Measurements from ENCODE around the gene KIF5A. TPM values are rescaled to one million over a fixed set of nuclear protein-coding genes. Genes with fewer than 3 reads are reported as not detected.

The KIF5A gene
- total and polyA plus RNA-seq, 2 of the 13 experiments (the other 11 are each of a cell fraction or from before 2014, with no cell fraction given) = 1.6 to 11.9 TPM

DNA sequence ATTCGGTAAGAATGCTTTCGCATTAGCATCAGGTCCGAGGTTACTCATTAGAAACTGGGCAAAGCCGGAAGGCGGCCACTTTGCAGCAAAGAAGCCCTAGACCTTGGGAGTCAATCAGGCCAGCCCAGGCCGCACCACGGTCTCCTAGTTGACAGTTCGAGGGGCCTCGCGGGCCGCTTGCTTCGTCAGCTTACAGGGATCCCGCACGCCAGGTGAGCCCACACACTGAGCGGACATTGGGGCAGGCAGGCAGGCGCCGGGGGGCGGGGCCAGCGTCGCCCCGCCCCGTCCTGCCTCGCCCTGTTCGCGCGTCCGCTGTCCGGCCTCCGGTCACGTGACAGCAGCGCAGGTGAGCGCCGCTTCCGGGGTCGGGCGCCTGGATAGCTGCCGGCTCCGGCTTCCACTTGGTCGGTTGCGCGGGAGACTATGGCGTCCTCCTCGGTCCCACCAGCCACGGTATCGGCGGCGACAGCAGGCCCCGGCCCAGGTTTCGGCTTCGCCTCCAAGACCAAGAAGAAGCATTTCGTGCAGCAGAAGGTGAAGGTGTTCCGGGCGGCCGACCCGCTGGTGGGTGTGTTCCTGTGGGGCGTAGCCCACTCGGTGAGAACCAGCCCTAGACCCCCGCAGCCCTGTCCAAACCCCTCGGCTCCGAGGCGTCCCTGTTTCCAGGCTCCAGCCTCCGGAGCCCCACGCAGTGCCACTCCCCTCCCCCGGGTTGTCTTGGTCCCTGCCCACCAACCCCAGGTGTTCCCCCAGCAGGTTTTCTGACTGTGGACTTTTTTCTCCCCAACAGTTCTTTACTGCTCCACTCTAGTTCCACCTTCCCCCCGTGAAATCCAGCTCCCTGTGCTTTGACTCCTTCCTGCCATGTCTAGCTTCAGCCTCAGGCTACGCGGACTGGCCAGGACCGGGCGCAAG is 41.3 kb downstream of the KIF5A start, which contains the start of gene PIP4K2C (continued):
- TF ChIP-seq, protein P1, sequence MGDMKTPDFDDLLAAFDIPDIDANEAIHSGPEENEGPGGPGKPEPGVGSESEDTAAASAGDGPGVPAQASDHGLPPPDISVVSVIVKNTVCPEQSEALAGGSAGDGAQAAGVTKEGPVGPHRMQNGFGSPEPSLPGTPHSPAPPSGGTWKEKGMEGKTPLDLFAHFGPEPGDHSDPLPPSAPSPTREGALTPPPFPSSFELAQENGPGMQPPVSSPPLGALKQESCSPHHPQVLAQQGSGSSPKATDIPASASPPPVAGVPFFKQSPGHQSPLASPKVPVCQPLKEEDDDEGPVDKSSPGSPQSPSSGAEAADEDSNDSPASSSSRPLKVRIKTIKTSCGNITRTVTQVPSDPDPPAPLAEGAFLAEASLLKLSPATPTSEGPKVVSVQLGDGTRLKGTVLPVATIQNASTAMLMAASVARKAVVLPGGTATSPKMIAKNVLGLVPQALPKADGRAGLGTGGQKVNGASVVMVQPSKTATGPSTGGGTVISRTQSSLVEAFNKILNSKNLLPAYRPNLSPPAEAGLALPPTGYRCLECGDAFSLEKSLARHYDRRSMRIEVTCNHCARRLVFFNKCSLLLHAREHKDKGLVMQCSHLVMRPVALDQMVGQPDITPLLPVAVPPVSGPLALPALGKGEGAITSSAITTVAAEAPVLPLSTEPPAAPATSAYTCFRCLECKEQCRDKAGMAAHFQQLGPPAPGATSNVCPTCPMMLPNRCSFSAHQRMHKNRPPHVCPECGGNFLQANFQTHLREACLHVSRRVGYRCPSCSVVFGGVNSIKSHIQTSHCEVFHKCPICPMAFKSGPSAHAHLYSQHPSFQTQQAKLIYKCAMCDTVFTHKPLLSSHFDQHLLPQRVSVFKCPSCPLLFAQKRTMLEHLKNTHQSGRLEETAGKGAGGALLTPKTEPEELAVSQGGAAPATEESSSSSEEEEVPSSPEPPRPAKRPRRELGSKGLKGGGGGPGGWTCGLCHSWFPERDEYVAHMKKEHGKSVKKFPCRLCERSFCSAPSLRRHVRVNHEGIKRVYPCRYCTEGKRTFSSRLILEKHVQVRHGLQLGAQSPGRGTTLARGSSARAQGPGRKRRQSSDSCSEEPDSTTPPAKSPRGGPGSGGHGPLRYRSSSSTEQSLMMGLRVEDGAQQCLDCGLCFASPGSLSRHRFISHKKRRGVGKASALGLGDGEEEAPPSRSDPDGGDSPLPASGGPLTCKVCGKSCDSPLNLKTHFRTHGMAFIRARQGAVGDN (CRISPR knock-in tag; IDR thresholded peaks at IDR 0.05) = peak; percentile 93
- TF ChIP-seq MAFG (CRISPR knock-in tag; IDR thresholded peaks at IDR 0.05) = no peak
- TF ChIP-seq SAFB2 (CRISPR knock-in tag; IDR thresholded peaks at IDR 0.05; ENCODE audit: borderline replicate concordance, low read depth) = no peak; the same call in 1 of the 2 replicates
- TF ChIP-seq PHF20 (CRISPR knock-in tag; IDR thresholded peaks at IDR 0.05) = peak; percentile 83
- TF ChIP-seq THYN1 (CRISPR knock-in tag; IDR thresholded peaks at IDR 0.05; ENCODE audit: borderline replicate concordance, low read depth) = no peak
- no peak for TF ChIP-seq ZSCAN25 (CRISPR knock-in tag; IDR thresholded peaks at IDR 0.05)
- TF ChIP-seq HDAC6 (IDR thresholded peaks at IDR 0.05; ENCODE audit: low read depth, low read length) = no peak
- no peak for TF ChIP-seq RELA (CRISPR knock-in tag; IDR thresholded peaks at IDR 0.05)
- TF ChIP-seq POLR2A (IDR thresholded peaks at IDR 0.05; ENCODE audit: insufficient read depth in 1 of 2, low read depth in 2 of 2, low read length in 2 of 2) = peak; percentile 58 to 73; a peak in 3 of 4 replicates
- no peak for TF ChIP-seq SIN3B (IDR thresholded peaks at IDR 0.05; ENCODE audit: low read length)
- TF ChIP-seq, protein P2, sequence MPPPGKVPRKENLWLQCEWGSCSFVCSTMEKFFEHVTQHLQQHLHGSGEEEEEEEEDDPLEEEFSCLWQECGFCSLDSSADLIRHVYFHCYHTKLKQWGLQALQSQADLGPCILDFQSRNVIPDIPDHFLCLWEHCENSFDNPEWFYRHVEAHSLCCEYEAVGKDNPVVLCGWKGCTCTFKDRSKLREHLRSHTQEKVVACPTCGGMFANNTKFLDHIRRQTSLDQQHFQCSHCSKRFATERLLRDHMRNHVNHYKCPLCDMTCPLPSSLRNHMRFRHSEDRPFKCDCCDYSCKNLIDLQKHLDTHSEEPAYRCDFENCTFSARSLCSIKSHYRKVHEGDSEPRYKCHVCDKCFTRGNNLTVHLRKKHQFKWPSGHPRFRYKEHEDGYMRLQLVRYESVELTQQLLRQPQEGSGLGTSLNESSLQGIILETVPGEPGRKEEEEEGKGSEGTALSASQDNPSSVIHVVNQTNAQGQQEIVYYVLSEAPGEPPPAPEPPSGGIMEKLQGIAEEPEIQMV (CRISPR knock-in tag; IDR thresholded peaks at IDR 0.05; ENCODE audit: low read depth) = peak; percentile 95
- no peak; the same call in 1 of the 2 replicates for TF ChIP-seq KDM4B (CRISPR knock-in tag; IDR thresholded peaks at IDR 0.05)
- TF ChIP-seq, protein P3, sequence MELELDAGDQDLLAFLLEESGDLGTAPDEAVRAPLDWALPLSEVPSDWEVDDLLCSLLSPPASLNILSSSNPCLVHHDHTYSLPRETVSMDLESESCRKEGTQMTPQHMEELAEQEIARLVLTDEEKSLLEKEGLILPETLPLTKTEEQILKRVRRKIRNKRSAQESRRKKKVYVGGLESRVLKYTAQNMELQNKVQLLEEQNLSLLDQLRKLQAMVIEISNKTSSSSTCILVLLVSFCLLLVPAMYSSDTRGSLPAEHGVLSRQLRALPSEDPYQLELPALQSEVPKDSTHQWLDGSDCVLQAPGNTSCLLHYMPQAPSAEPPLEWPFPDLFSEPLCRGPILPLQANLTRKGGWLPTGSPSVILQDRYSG (CRISPR knock-in tag; IDR thresholded peaks at IDR 0.05) = no peak
- TF ChIP-seq EHMT2 (IDR thresholded peaks at IDR 0.05; ENCODE audit: borderline replicate concordance, low read depth, low read length) = no peak
- no peak for TF ChIP-seq ZNF878 (CRISPR knock-in tag; IDR thresholded peaks at IDR 0.05)
- no peak for TF ChIP-seq ZNF781 (CRISPR knock-in tag; IDR thresholded peaks at IDR 0.05; ENCODE audit: borderline replicate concordance, not compliant biosample characterization)
- no peak for TF ChIP-seq ISL2 (CRISPR knock-in tag; IDR thresholded peaks at IDR 0.05)
- TF ChIP-seq ZNF761 (CRISPR knock-in tag; conservative IDR thresholded peaks at IDR 0.05) = 0 out of 2 replicates have a peak, but pooled peaks have one; percentile 54
- TF ChIP-seq FIP1L1 (IDR thresholded peaks at IDR 0.05; ENCODE audit: borderline replicate concordance, insufficient read depth, low read depth, low read length) = no peak
- no peak for TF ChIP-seq SUZ12 (IDR thresholded peaks at IDR 0.05; ENCODE audit: low read depth, low read length)
- no peak for TF ChIP-seq ZNF333 (CRISPR knock-in tag; IDR thresholded peaks at IDR 0.05; ENCODE audit: borderline replicate concordance)
- TF ChIP-seq KAT8 (CRISPR knock-in tag; IDR thresholded peaks at IDR 0.05) = peak; percentile 82
- TF ChIP-seq ZNF737 (CRISPR knock-in tag; IDR thresholded peaks at IDR 0.05; ENCODE audit: borderline replicate concordance) = no peak
- TF ChIP-seq NAIF1 (CRISPR knock-in tag; IDR thresholded peaks at IDR 0.05; ENCODE audit: borderline replicate concordance) = no peak
